BJ (cell line): ENCODE measurements around the gene CCDC170. TPM values are rescaled to one million over a fixed set of nuclear protein-coding genes. Genes with fewer than 3 reads are reported as not detected.

Experiments used
- CTCF ChIA-PET: fragments of 350-600 bp; formaldehyde crosslinking; extraction: SDS; loops from one replicate; lab custom pipeline; 2021; ENCODE audit warnings: antibody characterized with exemption, inconsistent platforms; lab: Yijun Ruan, JAX
- POLR2A ChIA-PET: fragments of 300-600 bp; sonication (Branson Sonifier 250); formaldehyde crosslinking; extraction: SDS; loops from one replicate; lab custom pipeline; 2021; ENCODE audit warnings: antibody characterized with exemption; lab: Charles Lee
- DNase-seq: peaks from one replicate; pipeline ENCODE4 v3.0.0-alpha.2; 2011; ENCODE audit warnings: low read depth
- H3K27me3 ChIP-seq: 2 replicates; pipeline ENCODE4 v1.6.0; 2011; ENCODE audit warnings: low read length; ENCODE audit not compliant: control insufficient read depth, insufficient read depth
- H3K36me3 ChIP-seq: 2 replicates; pipeline ENCODE4 v1.5.1; 2011; ENCODE audit warnings: low read length; ENCODE audit not compliant: control insufficient read depth, insufficient read depth
- H3K4me3 ChIP-seq: 2 replicates; pipeline ENCODE4 v1.5.1; 2011; ENCODE audit warnings: low read depth, mild to moderate bottlenecking, control low read depth, low read length
- polyA plus RNA-seq: library from polyadenylated mRNA; depleted of rRNA; stranded (reverse); fragments of >200 nt; gene quantifications from 2 replicates; pipeline ENCODE4 v1.2.3, GENCODE V29; 2011
- TF ChIP-seq, protein P1 (sequence below): IDR thresholded peaks from 2 replicates; pipeline ENCODE4 v1.5.1; 2011; ENCODE audit warnings: low read depth, mild to moderate bottlenecking, control low read depth, inconsistent platforms, low read length, moderate library complexity; ENCODE audit not compliant: insufficient read depth

The CCDC170 gene
- polyA plus RNA-seq, 1 experiment: 0.11 TPM

DNA sequence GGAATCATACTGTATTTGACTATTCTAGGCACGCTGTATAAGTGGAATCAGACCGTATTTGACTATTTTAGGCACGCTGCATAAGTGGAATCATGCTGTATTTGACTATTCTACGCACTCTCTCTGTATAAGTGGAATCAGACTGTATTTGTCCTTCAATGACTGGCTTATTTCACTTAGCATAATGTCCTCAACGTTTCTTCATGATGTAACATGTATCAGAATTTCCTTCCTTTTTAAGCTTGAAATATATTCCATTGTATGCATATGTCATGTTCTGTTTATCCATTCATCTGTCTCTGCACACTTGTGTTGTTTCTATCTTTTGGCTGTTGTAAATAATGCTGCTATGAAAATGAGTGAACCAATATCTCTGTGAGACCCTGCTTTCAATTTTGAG is 5.7 kb downstream of the CCDC170 start:
- Histone ChIP-seq H3K4me3 (no peak overlapping the region), H3K27me3 (no peaks in the 10 kb centered on the region), H3K36me3 (no peaks in the 10 kb centered on the region)
- TF ChIP-seq, protein P1, sequence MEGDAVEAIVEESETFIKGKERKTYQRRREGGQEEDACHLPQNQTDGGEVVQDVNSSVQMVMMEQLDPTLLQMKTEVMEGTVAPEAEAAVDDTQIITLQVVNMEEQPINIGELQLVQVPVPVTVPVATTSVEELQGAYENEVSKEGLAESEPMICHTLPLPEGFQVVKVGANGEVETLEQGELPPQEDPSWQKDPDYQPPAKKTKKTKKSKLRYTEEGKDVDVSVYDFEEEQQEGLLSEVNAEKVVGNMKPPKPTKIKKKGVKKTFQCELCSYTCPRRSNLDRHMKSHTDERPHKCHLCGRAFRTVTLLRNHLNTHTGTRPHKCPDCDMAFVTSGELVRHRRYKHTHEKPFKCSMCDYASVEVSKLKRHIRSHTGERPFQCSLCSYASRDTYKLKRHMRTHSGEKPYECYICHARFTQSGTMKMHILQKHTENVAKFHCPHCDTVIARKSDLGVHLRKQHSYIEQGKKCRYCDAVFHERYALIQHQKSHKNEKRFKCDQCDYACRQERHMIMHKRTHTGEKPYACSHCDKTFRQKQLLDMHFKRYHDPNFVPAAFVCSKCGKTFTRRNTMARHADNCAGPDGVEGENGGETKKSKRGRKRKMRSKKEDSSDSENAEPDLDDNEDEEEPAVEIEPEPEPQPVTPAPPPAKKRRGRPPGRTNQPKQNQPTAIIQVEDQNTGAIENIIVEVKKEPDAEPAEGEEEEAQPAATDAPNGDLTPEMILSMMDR: no peak
- CTCF ChIA-PET: no interaction called here
- POLR2A ChIA-PET: no interaction called here
- no peak for DNase-seq

DNA sequence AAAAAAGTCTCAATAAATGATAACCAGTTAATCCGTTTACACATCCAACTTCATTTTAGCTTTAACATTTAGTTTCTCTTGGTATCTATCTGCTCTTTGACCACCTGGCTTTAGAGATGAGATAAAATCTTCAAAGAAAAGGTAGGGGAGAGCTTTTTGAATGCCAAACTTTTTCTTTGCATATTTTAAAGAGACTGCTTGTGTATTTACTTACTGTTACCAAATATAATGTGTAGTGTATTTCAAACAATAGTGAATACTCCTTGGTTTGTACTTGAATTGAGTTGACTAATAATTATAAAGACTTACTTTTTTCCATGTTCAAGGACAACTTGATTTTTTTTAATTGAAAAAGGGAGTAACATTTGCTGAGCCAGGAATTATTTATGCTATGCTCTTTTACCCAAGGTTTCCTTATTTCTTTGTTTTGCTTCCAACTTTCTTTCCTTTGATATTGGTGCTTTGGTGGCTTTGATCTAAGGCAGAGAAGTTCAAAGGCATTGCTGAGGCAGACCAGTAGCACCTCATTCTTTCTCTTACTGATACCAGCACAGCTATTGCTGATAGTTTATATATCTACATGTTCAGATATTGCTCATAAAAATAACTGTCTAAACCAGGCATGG is 7.8 kb downstream of the CCDC170 start:
- no peak overlapping the region for H3K4me3 ChIP-seq
- TF ChIP-seq, protein P1: no peak
- H3K36me3 ChIP-seq: no peaks in the 10 kb centered on the region
- ChIA-PET POLR2A (no interaction called here), CTCF (no interaction called here)
- no peaks in the 10 kb centered on the region for H3K27me3 ChIP-seq
- DNase-seq: no peak

DNA sequence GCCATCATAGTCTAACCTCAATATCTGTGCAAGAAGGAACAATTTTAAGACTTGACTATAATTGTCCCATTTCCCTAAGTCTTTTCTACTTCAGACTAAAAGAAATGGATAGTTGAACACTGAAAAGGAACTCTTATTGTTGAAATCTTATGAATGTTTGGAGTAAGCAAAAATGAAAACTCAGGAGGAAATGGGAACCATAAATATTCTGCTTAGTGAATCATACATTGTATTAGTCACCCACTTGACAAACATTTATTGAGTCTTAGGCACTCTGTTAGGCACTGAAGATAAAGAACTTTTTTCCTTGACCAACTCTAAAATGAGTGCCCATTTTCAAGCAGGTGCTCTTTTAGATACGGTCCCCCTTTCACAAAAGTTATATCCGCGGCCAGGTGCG is 8.7 kb downstream of the CCDC170 start:
- H3K4me3 ChIP-seq: no peak overlapping the region
- POLR2A ChIA-PET: no interaction called here
- TF ChIP-seq, protein P1: no peak
- no peaks in the 10 kb centered on the region for H3K36me3 ChIP-seq
- H3K27me3 ChIP-seq: no peaks in the 10 kb centered on the region
- CTCF ChIA-PET: no interaction called here
- DNase-seq: no peak

DNA sequence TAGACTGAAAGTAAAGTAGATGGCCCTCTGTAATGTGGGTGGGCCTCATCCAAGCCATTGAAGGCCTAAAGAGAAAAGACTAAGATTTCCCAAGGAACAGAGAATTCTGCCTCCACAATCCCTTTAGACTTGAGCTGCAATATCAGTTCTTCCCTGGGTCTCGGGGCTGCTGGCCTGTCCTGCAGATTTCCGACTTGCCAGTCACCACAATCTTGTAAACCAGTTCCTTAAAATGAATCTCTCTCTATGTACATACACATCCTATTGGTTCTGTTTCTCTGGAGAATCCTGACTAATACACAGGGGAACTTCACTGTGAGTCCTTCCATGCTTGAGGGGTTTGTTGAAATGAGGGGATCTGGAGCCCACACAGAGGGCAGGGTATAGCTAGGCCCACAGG is 12.9 kb downstream of the CCDC170 start:
- CTCF ChIA-PET: interaction anchor here (1.1 kb wide), 1 partner anchor 68 kb away, joined by 4 read pairs; no protein-coding TSS in a partner anchor
- no peak for DNase-seq
- H3K36me3 ChIP-seq: no peaks in the 10 kb centered on the region
- H3K4me3 ChIP-seq: no peak overlapping the region
- no peaks in the 10 kb centered on the region for H3K27me3 ChIP-seq
- POLR2A ChIA-PET: no interaction called here
- TF ChIP-seq, protein P1: no peak

DNA sequence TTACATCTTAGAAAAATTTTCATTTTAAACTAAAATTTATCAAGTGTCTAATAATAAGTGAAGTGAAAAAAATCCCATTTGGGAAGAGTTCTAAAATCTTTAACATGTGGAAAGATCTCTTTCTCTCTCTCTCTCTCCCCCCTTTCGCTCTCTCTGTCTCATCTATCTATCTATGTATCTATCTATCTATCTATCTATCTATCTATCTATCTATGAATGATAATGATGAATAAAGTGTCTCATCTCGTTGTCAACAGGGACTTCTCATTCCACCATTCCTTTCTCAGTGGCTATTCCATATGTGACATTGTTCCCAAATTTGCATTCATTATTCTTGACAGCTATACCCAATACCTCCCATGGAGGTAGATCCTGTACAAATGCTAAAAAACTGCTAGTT is 15.2 kb downstream of the CCDC170 start:
- Histone ChIP-seq H3K27me3 (no peaks in the 10 kb centered on the region), H3K4me3 (no peak overlapping the region), H3K36me3 (no peaks in the 10 kb centered on the region)
- ChIA-PET POLR2A (no interaction called here), CTCF (no interaction called here)
- TF ChIP-seq, protein P1: no peak
- no peak for DNase-seq
